ENCODE data around the gene AGPAT3.

The AGPAT3 gene

DNA sequence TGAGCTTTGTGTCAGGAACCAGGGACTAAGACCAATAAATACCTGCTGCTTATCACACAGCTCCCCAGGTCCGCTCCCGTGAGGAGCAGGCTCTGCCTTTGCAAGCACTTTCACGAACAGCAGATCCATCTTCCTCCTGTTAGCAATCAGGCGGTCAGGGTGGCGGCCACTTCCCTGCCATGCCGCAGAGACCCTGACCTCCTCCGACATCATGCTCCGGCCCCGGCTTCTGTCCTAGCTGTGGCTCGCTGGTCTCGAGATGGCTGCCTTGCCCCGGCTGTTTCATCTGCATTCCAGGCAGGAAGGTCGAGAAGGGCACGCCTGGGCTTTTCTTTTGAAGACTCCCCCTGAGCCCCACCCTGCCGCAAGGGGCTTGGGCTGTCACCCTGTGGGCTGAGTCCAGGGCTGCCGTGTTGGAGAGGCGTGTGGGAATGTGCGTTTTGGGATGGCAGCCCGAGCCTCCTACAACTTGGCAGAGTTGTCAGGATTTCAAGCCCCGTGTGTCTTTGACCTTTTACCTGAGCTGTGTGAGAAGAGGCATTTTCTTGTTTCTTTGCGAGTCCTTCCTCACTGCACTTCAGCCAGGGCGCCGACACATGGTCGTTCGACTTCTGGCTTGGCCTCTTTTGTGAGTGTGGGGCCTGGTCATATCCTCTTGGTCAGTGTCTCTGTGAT is 59.5 kb downstream of the AGPAT3 start:
- DNase-seq (ENCODE audit: low read depth) = no peak

DNA sequence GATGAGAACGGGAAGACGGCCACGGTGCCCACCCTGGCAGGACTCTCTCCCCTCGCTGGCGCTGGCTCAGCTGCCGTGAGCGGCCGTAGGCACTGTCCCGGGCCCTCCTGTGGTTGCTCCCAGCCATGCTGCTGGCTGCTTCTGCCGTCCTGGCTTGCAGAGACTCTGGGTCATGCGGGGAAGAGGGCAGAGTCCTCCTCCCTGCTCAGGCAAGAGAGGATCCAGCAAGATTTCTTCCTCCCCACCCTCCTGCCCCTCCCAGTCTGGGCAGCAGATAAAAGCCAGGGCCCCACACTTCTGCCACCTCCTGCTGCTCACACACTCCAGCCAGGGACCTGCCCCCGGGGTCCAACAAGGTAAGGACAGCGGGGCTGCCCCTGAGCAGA is 60.1 kb downstream of the AGPAT3 start:
- no peak for DNase-seq (ENCODE audit: low read depth)

DNA sequence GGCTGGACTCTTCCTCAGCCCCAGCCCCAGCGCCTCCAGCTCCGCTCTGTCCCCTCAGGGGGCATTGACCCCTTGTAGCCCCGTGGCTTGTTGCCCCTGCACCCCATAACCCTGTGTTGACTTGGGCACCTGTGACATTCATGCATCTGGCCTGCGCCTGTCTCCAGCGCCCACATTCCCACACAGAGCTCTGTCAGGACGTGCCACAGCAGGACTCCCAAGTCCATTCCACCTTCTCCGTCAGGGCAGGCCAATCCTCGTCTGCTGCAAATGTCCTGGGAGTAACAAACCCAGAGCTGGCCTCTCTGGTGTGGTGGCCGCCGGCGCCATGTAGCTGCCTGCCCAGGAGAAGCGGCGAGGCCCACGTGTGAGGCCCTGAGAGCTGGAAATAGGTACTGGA is 60.6 kb downstream of the AGPAT3 start:
- no peak for DNase-seq (ENCODE audit: low read depth)

DNA sequence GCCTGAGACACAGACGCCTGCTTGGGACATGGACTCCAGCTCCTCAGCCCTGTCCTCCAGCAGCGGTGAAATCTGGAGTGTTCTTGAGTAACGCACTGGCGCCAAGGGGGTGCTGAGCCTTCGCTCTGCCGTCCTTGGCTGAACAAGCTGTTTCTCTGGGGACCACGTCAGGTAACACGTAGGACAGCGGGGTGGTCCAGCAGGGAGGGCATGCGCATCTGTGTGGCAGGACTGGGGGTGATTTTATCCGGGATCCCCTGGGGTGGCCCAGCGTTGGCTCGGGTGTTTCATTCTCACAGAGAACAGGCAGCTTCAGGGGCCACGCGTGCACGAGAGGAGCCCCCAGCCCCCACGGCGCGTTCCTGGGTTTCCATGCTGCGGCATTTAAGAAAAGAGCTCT is 61.2 kb downstream of the AGPAT3 start:
- no peak for DNase-seq (ENCODE audit: low read depth)

DNA sequence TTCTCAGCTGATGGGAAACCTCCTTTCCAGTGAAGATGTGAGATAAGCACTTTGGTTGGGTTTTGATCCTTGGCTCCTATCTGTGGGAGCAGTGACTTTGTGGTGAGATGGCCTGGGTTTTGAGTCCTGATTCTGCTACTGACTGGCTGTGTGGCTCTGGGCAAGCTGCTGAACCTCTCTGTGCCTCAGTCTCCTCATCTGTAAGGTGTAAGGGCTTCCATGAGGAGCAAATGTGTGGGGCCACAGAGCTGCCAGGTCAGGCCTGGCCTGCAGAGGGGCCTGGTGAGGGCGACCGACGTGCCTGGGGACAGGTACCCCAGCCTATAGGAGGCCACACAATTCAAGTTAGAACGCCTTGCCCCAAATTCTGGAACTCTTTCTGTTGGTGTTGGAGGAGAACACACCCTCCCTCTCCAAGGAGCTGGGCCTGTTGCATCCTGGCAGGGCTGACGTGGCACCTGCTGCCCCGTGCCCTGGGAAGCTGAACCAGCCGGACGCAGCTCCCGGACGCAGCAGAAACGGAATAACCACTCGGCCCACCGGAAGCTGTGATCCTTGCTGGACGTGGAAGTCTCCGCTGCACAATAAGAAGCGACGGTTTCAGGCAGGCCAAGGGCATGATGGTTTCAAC is 62.7 kb downstream of the AGPAT3 start:
- DNase-seq (ENCODE audit: low read depth) = no peak

DNA sequence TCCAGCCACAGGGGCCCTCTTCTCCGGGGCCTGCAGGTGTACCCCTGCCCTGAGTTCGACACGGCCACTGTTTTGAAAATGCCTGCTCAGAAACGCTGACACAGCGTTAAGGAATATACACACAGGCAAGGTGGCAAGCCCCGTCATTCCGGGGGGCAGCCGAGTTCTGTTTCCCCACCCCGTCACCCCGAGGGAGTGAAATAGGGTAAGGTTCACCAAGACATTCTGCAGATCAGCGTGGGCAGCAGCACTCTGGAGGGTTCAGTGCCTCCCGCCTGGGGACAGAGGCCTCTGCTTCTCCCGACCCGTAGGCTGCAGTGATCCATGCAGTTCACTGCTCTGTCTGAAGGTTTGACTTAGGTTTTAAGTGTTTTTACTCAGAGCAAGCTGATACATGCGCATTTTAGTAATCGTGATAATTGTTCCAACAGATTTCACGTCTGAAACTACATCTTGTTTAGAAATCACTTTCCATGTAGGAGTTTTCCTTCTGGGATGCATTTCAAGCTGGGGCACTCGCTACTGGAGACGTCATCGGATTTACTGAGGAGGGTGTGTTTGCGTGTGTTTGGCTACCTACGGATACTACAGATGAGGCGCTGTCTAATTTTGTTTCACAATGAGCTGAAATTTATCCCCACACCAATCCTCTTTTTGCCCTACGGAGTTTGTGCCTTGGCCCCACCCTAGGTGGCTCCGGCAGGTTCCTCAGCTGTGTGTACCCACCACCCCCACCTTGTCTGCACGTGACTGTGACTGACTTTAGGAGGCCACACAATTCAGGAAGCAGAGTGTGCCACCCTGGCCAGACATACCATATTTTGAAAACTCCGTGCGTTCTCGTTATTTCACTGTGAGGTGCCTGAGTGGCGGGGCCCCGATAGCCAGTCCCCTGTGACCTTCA is 63.5 kb downstream of the AGPAT3 start:
- DNase-seq (ENCODE audit: low read depth) = no peak

DNA sequence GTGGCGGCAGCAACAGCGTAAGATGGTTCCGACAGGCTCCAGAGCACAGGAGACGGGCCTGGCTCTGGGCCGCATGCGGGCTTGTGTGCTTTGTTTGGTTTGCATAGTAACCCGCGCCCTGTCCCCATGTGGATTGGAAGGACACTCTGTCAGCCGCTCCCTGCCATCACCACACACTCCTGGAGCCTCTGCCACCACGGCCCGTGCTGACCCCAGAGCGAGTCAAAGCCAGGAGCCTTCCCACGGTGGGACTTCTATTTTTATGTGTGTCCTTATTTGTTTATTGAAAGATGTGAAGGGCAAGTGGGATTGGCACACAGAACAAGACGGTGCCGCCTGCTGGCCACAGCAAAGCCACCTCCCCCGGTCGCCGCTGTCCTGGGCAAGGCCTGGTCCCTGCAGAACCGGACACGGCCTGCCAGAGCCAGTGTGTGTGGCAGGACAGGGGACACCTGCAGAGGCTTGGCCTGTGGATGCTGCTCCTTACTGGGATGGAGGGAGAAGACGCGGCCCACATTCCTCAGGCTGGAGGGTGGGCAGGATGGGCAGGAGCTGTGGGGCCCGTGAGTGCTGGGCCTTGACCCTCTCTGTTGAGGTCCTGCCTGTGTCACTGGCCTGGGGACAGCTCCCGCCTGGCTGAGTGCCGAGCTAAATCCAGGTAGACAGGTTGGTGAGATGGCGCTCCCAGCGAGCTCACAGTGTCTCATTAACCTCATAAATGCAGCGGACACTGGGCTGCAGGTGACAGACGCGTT is 64.4 kb downstream of the AGPAT3 start:
- DNase-seq (ENCODE audit: low read depth) = no peak

DNA sequence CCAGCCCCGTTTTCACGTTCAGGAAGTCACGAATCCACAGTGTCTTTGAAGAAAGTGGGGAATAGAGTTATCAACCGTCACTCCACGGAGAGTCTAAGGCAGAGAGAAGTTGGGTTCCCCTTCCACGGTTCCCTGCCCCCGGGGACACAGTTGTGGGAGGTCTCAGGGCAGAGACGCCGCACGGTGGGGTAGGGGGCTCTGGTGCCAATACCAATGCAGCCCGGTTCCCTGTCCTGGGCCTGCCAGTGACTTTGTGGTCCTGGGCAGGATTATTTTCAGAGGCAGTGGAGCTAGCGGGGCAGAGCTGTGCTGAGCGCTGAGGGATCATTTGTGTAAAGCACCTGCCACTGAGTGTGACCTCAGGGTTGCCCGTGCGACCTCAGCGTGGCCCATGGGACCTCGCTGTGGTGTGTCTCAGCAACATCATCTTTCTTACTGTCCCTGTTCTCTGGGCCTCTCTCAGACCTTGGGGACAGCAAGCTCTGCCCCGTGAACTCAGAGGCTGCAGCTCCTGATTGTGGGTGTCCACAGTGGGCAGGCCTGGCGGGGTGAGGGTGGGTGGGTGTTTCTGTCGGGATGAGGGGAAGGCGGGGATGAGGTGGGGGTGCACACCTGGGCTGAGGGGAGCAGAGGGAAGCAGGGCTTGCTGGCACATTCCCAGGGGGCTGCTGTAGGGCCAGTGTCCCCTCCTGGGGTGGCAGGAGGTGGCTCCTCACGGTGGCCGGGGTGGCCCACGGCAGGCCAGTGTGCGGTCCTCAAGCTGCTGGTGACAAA is 65.2 kb downstream of the AGPAT3 start:
- DNase-seq (ENCODE audit: low read depth) = no peak

DNA sequence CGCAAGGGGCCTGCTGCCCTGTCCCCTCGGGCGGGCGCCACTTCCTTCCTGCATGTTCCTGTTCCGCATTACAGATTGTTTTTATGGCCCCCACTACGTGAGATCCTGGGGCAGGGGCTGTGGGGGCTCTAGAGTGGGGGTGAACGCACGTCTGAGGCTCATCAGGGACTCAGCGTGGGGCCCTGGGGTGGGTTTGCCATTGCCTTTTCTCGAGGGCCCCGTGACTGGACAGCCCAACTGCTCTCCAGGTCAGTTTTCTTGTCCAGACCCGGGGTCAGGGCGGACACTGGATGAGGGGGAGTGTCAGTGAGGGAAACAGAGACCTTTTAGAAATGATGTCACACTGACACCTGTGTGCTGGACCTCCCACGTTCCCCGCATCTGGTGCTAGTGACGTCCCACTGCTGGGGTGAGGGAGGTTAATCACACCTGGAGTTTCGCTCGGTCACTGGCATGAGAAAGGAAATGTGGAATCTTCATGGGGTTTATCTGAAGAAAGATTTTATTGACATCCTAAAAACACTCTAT is 65.9 kb downstream of the AGPAT3 start:
- no peak for DNase-seq (ENCODE audit: low read depth)

DNA sequence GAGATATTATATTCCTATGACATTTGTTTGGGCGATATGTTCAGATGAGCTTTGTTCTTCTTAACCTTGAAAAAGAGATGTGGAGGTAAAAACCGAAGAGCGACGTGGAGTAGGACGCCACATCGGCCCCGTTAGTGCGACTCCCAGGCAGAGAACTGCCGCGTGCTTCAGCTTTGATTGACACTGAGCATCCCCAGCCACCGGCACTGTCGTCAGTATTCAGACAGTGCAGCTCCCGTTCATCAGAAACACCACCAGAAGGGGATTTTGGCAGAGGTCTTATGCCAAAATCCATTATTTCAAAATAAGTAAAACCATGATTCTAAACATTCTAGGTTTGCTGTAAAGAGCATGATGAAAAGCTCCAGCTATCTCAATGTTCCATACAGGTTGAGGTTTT is 66.5 kb downstream of the AGPAT3 start:
- DNase-seq (ENCODE audit: low read depth) = no peak

DNA sequence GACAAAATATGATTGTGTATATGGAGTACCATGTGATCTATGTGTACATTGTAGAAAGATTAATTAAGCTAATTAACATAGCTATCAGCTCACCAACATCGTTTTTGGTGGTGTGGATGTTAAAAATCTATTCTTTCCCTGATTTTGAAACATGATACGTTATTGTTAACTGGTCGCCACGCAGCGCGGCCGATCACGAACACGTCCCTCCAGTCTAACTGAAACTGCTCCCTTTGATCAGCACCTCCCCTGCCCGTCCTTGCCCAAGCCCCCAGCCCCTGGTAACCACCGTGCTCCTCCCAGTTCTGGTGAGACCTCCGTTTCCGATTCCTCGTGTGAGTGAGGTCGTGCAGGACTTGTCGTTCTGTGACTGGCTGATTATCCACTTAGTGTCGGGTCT is 67.0 kb downstream of the AGPAT3 start:
- no peak for DNase-seq (ENCODE audit: low read depth)

DNA sequence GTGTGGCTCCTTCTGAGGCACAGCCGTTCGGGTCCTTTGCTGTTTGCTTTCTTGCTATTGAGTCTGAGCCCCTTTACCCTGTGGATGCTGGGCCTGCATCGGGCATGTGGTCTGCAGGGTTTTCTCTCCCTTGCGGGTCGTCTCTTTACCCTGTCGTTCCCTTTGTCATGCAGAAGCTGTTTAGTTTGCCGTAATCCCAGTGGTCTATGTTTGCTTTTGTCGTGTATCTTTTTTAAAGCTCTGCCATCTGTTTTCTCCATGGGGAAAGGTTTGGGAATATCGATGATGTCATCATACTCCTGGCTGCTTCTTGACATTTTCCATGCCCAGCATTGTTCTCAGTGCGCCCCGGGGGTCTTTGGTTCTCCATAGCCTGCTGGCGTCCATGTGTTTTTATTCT is 68.2 kb downstream of the AGPAT3 start:
- no peak for DNase-seq (ENCODE audit: low read depth)

DNA sequence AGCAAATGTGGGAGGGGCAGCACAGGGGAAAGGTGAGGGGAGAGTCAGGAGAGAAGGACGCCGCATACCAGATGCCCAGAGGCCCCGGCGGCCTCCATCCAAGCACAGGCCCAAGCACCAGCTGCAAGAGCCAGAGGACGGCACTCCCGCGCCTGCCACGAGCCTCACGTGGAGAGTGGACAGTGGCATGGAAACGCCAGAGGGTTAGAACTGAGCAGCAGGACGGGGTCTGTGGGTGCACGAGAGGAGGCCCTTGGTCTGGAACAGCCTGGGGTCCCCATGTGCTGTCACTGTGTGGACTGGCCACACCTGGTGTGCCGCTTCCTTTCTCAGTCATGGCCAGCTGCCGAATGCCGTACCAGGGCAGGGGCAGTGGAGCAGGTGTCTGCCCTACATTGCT is 68.7 kb downstream of the AGPAT3 start:
- no peak for DNase-seq (ENCODE audit: low read depth)

DNA sequence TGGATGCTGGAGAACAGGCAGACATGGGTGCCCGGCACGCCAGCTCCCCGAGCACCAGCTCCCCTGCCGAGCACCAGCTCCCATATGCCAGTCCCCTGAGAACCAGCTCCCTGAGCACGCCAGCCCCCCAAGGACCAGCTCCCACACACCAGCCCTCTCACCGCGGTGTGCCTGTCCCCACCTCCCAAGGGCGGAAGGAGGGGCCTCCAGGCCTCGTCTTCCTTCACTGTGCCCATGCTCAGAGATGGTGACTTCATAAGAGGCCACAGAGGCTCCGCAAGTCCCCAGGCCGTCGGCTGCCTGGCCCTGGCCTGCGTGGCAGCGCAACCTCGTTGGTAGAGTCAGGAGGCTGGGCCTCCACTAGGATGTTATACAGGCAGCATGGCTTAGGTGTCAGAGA is 69.1 kb downstream of the AGPAT3 start:
- no peak for DNase-seq (ENCODE audit: low read depth)

DNA sequence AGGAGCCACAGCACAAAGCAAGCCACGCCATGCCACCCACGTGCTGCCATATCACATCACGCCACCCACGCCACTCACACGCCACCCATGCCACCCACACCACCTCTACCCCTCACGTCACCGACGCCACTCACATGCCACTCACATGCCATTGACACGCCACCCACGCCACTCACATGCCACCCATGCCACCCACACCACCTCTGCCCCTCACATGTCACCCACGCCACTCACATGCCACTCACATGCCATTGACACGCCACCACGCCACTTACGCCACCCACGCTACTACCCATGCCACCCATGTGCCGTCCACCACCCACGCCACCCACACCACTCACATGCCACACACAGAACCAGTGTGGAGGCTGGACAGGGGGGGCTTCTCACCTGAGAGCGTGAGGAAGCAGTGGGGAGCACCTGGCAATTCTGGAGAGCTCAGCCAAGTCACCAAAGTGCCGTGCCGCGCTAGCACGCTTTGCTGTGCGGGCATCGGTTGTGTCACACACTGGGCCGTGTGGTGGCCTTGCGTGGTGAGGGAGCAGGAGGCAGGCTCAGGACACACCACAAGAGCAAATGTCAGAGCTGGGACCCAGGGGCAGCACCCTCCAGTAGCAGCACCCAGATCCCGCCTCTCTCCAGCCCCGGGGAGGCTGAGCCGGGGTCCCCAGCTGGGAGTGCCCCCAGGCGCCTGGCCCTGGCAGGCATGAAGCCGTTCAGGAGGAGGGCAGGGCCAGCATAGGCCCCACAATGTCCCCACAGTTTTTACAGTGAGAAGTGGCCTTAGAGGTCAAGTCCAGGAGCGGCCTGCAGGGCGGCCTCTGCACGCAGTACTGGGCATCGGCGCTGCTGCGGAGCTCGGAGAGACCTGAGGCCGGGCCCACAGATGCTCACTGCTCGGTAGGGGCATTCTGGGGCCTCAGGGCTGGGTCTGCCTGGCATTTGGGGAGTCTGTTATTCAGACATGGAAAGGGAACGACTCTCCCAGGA is 70.0 kb downstream of the AGPAT3 start:
- DNase-seq (ENCODE audit: low read depth) = no peak

DNA sequence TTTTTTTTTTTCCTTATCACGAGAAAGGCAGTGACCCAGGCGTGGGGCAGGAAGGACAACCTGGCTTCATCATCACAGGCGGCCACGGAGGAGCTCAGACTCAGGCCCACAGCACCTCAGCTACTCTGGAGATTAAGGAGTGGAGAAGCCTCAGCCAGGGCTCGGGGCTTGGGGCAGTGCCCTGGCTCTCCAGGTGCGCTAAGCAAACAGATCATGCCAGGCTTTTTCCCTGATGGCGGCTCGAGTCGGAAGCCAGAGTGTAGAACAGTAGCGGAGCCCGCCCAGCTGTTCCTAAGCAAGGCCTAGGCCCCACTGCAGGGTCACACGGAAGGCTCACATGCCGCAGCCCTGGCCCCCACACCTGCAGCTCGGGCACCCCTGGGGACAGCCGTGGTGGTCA is 70.7 kb downstream of the AGPAT3 start:
- no peak for DNase-seq (ENCODE audit: low read depth)

DNA sequence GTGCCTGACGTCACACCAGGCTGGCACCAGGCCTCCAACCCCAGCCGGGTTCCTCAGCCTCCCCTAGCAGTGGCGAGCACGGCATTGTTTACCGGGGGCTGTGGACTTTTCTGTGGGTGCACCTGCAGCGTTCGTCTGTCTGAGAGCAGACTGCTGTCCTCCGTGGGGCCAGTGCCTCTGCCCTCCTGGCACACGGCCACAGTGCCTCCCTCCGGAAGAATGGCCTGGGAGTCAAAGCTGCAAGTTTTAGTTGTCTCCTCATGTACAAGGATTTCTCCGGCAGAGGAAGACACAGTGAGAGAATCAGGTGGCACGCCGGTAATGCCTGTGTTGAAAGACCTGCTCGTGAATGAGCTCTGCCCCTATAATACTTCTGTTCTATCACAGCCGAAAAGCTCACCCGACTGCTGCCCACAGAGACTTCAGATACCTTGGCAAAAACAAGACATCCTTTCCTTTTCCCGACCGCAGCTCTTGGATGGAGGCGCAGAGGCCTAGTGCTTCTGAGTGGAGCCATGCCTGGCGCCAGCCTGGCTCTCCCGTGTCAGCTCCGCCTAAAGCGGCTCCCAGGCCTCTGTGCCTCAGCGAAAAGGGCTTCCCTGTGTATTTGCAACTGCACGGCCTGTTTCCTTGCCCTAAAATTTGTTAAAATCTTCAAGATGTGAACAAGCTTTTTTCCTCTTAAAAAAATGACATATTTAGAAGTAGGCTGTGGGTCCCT is 71.4 kb downstream of the AGPAT3 start:
- DNase-seq (ENCODE audit: low read depth) = no peak

DNA sequence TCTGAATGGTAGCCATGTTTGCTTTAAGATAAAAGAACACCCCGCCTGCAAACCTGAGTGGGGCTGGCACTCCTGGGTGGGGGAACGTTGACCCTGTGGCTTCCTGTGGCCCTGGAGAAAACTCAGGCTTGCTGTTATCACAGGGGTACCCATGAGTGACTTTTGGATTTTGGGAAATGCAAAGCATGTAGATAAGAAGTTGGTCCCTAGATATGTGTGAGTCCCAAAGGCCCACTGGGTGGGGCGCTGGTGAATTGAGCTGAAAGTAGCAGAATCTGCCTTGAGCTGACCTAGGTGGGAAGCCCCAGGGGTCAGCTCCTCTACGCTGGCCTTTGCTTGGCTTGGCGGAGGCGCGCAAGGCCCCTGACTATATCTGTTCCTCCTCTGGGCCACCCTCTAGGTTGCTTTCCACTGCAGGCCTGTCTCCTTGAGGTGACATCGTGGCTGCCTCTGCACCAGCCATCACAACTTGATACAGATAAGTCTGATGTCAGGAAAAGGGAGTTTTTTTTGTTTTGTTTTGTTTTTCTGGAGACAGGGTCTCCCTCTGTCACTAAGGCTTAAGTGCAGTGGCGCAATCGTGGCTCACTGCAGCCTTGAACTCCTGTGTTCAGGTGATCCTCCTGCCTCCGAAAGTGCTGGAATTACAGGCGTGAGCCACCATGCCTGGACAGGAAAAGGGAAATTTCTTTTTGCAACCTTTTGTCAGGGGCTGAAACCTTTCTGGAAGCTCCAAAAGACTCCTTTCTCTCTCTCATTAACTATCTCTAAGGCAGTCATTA is 72.2 kb downstream of the AGPAT3 start:
- DNase-seq (ENCODE audit: low read depth) = no peak

DNA sequence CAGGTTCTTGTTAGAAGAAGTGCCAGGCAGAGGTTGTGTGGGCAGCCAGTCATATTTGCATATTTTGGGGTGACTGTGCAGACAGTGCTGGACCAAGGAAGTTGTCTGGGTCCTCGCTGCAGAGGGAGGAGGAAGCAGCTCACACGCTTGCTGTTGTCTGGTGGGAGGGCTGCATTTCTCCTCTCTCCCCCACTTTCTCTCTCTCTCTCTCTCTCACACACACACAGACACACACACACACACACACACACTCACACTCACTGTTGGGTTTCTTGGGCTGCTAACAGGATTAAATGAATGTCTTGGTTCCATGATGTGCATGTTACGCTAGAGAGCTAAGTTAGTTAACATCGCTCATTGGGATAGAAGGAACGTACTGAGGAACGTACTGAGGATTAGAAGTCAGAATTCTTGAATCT is 72.9 kb downstream of the AGPAT3 start:
- no peak for DNase-seq (ENCODE audit: low read depth)
